HEK293T (cell line): Measurements from ENCODE around the gene TCF7L2.

Experiments used
- CTCF ChIA-PET: fragments of 350-600 bp; formaldehyde crosslinking; extraction: SDS; loops from one replicate; lab custom pipeline; 2021; ENCODE audit warnings: antibody characterized with exemption, inconsistent platforms; lab: Yijun Ruan, JAX
- POLR2A ChIA-PET: fragments of 350-600 bp; formaldehyde crosslinking; extraction: SDS; loops from one replicate; lab custom pipeline; 2020; ENCODE audit warnings: antibody characterized with exemption, inconsistent platforms; lab: Yijun Ruan, JAX
- DNase-seq: peaks from one replicate; pipeline ENCODE4 v3.0.0; 2012; ENCODE audit warnings: mixed read lengths; ENCODE audit errors: extremely low spot score
- ARNT ChIP-seq: fragments of 450-650 bp; IDR thresholded peaks from 2 replicates; pipeline ENCODE4 v1.6.1; 2017; ENCODE audit warnings: mild to moderate bottlenecking
- BHLHE40 ChIP-seq: fragments of 450-650 bp; IDR thresholded peaks from 2 replicates; pipeline ENCODE4 v1.6.1; 2016; ENCODE audit warnings: mild to moderate bottlenecking, moderate library complexity, borderline replicate concordance
- CTBP1 ChIP-seq: fragments of 450-650 bp; IDR thresholded peaks from 2 replicates; pipeline ENCODE4 v1.6.1; 2016; ENCODE audit warnings: borderline replicate concordance
- ELF4 ChIP-seq: fragments of 450-650 bp; IDR thresholded peaks from 2 replicates; pipeline ENCODE4 v1.6.1; 2017; ENCODE audit warnings: antibody characterized with exemption
- FOXA1 ChIP-seq: fragments of 450-650 bp; IDR thresholded peaks from 2 replicates; pipeline ENCODE4 v1.6.1; 2016; ENCODE audit warnings: mild to moderate bottlenecking
- FOXK2 ChIP-seq: fragments of 450-650 bp; IDR thresholded peaks from 2 replicates; pipeline ENCODE4 v1.6.1; 2016; ENCODE audit warnings: mild to moderate bottlenecking
- FOXM1 ChIP-seq: fragments of 450-650 bp; IDR thresholded peaks from 2 replicates; pipeline ENCODE4 v1.6.1; 2017; ENCODE audit warnings: mild to moderate bottlenecking, borderline replicate concordance
- HDGF ChIP-seq: fragments of 450-650 bp; IDR thresholded peaks from 2 replicates; pipeline ENCODE4 v1.6.1; 2017; ENCODE audit warnings: antibody characterized with exemption, borderline replicate concordance
- L3MBTL2 ChIP-seq: fragments of 450-650 bp; conservative IDR thresholded peaks from 2 replicates; pipeline ENCODE4 v1.6.1; 2016; ENCODE audit warnings: mild to moderate bottlenecking
- LEF1 ChIP-seq: fragments of 450-650 bp; IDR thresholded peaks from 2 replicates; pipeline ENCODE4 v1.6.1; 2017; ENCODE audit warnings: mild to moderate bottlenecking, borderline replicate concordance
- NFRKB ChIP-seq: fragments of 450-650 bp; IDR thresholded peaks from 2 replicates; pipeline ENCODE4 v1.6.1; 2016; ENCODE audit warnings: mild to moderate bottlenecking, moderate library complexity
- PKNOX1 ChIP-seq: fragments of 450-650 bp; IDR thresholded peaks from 2 replicates; pipeline ENCODE4 v1.6.1; 2016
- SP1 ChIP-seq: fragments of 450-650 bp; IDR thresholded peaks from 2 replicates; pipeline ENCODE4 v1.6.1; 2017
- SUZ12 ChIP-seq: fragments of 450-650 bp; IDR thresholded peaks from 2 replicates; pipeline ENCODE4 v1.6.1; 2016; ENCODE audit warnings: mild to moderate bottlenecking
- TARDBP ChIP-seq: fragments of 450-650 bp; IDR thresholded peaks from 2 replicates; pipeline ENCODE4 v1.6.1; 2016
- ZNF384 ChIP-seq: fragments of 450-650 bp; IDR thresholded peaks from 2 replicates; pipeline ENCODE4 v1.6.1; 2016

Gene TCF7L2

GRCh38 chr10:113183573-113183972 lies 233.5 kb downstream of the TCF7L2 start:
- TF ChIP-seq ELF4 (no peak), SP1 (no peak), ARNT (no peak), L3MBTL2 (no peak), PKNOX1 (no peak), FOXK2 (no peak), TARDBP (no peak), CTBP1 (no peak), ZNF384 (no peak), HDGF (no peak), LEF1 (no peak)
- DNase-seq = no peak
- ChIA-PET POLR2A (no interaction called here), CTCF (no interaction called here)

DNA sequence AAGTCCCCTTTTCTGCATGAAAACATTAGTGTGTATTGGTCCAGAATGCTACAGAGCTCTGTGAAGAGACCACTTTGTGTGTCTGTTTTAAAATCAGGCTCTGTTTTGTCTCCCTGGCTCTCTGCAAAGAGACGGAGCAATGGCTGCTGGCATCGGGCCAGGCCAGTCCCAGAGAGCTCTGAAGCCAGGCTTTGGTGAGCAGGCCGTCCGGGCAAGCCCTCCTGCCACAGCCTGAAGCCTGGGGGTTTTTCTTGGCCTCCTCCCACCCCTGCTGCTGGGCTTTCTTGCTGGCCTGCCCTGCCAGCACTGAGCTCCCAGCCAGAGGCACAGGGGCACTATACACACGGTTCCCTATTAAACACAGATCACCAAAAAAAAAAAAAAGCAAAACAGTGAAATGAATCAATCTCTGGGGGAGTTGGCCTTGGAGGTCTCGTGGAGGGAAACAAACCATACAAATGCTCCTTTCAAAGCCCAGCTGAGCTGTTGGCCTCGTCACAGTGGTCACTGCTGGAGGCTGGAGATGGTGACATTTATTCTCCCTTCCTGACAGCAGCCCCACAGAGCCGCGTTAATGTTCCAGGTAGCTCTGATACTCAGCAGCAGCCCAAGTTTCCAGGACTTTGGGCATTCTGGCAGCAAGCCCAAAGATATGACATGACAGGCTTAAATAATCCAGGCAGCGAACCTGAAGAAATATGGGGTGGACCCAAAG lies 237.2 kb downstream of the TCF7L2 start:
- peak; percentile 21 for DNase-seq
- CTCF ChIA-PET = interaction anchor here (0.6 kb wide), 1 partner anchor 199 kb away, joined by 3 read pairs; no protein-coding TSS in a partner anchor
- POLR2A ChIA-PET = no interaction called here
- TF ChIP-seq NFRKB = no peak
- no peak for TF ChIP-seq L3MBTL2
- TF ChIP-seq ARNT = no peak
- TF ChIP-seq CTBP1 = no peak
- TF ChIP-seq ELF4 = no peak
- TF ChIP-seq HDGF = no peak
- no peak for TF ChIP-seq LEF1
- TF ChIP-seq SUZ12 = no peak
- no peak for TF ChIP-seq ZNF384
- no peak for TF ChIP-seq FOXK2
- no peak for TF ChIP-seq TARDBP
- TF ChIP-seq PKNOX1 = no peak
- no peak for TF ChIP-seq FOXM1
- TF ChIP-seq FOXA1 = no peak
- no peak for TF ChIP-seq SP1
- no peak for TF ChIP-seq BHLHE40

- CTCF ChIA-PET = no interaction called here
- DNase-seq = no peak
- POLR2A ChIA-PET = no interaction called here
- no peak for TF ChIP-seq TARDBP
- TF ChIP-seq HDGF = no peak
- TF ChIP-seq BHLHE40 = no peak
- TF ChIP-seq FOXM1 = no peak
- no peak for TF ChIP-seq FOXA1
- TF ChIP-seq FOXK2 = no peak
- TF ChIP-seq PKNOX1 = no peak
- TF ChIP-seq ELF4 = no peak
- no peak for TF ChIP-seq ARNT
- no peak for TF ChIP-seq CTBP1
Observed at GRCh38 chr10:113199459-113199858, 249.4 kb downstream of the TCF7L2 start.

DNA sequence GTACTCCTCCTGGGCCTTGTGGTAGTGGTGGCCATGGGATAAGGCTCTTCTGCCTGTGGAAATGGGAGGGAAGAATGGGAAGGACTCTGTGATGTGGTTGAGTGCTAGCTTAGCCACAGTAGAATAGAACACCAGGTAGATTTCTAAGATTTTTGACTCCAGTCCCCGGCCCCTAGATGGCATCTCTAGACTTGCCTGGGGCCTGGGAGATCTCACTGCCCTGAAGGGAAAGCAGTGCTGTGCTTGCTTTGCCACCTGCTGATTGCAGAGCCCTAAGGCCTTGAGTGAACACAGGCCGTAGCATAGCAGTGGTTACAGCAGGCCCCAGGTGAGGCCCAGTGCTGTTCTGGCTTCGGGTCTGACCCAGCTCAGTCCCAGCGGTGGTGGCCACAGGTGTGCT lies 252.0 kb downstream of the TCF7L2 start:
- TF ChIP-seq FOXA1 = no peak
- no peak for TF ChIP-seq ARNT
- TF ChIP-seq HDGF = no peak
- TF ChIP-seq NFRKB = no peak
- TF ChIP-seq TARDBP = no peak
- CTCF ChIA-PET = no interaction called here
- DNase-seq = no peak
- POLR2A ChIA-PET = no interaction called here

DNA sequence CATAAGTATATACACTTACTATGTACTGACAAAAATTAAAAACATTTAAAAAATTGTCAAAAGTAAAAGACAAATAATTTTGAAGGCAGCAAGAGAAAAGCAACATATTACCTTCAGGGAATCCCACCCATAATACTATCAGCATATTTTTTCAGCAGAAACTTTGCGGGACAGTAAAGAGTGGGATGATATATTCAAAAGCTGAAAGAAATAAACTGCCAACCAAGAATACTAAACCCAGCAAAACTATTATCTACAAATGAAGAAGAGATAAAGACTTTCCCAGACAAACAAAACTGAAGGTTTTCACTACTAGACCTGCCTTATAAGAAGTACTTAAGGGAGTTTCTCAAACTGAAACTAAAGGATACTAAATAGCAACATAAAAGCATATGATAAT lies 257.9 kb downstream of the TCF7L2 start:
- POLR2A ChIA-PET = no interaction called here
- DNase-seq = no peak
- TF ChIP-seq PKNOX1 (no peak), ARNT (no peak), LEF1 (no peak), SP1 (no peak), SUZ12 (no peak), FOXM1 (no peak), CTBP1 (no peak)
- CTCF ChIA-PET = no interaction called here

- no peak for TF ChIP-seq L3MBTL2
- no peak for TF ChIP-seq FOXK2
- no peak for TF ChIP-seq ELF4
- no peak for TF ChIP-seq FOXA1
- TF ChIP-seq BHLHE40 = no peak
- TF ChIP-seq SUZ12 = no peak
- TF ChIP-seq PKNOX1 = no peak
- TF ChIP-seq ZNF384 = no peak
- TF ChIP-seq LEF1 = no peak
- DNase-seq = no peak
- POLR2A ChIA-PET = no interaction called here
- CTCF ChIA-PET = no interaction called here
Observed at GRCh38 chr10:113213035-113213434, 263.0 kb downstream of the TCF7L2 start.
